CD14-positive monocyte (primary cell): Measurements from ENCODE around the gene HSPB2. TPM values are rescaled to one million over a fixed set of nuclear protein-coding genes. Genes with fewer than 3 reads are reported as not detected.
A peak's percentile ranks its signal among the peaks of the same experiment; 100 is the strongest.

ENCODE experiments used
- DNase-seq, 3 donors: peaks; one replicate each; pipeline ENCODE4 v3.0.0-alpha.2; 2011 to 2022
- H2AFZ ChIP-seq: 2 replicates; pipeline ENCODE4 v1.6.0; 2012; ENCODE audit warnings: mild to moderate bottlenecking, low read depth, low read length, inconsistent platforms; ENCODE audit not compliant: insufficient read depth, poor library complexity, severe bottlenecking
- H3K27ac ChIP-seq, 2 donors: 1 replicate in 1 of 2; 2 replicates in 1 of 2; pipeline ENCODE4 v1.5.1; 2012 to 2013; ENCODE audit warnings: low read length in 2 of 2, control low read depth in 1 of 2, inconsistent platforms in 1 of 2, low read depth in 1 of 2, mild to moderate bottlenecking in 1 of 2
- H3K27me3 ChIP-seq, 2 donors: one replicate each; pipeline versions ENCODE4 v1.6.0 to v1.6.1; 2011 to 2013; ENCODE audit warnings: low read length in 2 of 2; ENCODE audit not compliant: control insufficient read depth in 2 of 2, insufficient read depth in 2 of 2
- H3K36me3 ChIP-seq, 2 donors: replicated peaks in 1 of 2; 1 replicate in 1 of 2; 2 replicates in 1 of 2; pipeline versions ENCODE4 v1.5.1 to v1.6.1; 2012 to 2013; ENCODE audit warnings: low read length in 2 of 2, control low read depth in 1 of 2, inconsistent platforms in 1 of 2, mild to moderate bottlenecking in 1 of 2; ENCODE audit not compliant: insufficient read depth in 2 of 2, control insufficient read depth in 1 of 2
- H3K4me1 ChIP-seq, 2 donors: 1 replicate in 1 of 2; 2 replicates in 1 of 2; pipeline versions ENCODE4 v1.5.1 to v1.6.1; 2012 to 2013; ENCODE audit warnings: low read length in 2 of 2, control low read depth in 1 of 2, inconsistent platforms in 1 of 2, mild to moderate bottlenecking in 1 of 2, moderate library complexity in 1 of 2; ENCODE audit not compliant: insufficient read depth in 2 of 2, control insufficient read depth in 1 of 2
- H3K4me2 ChIP-seq: replicated peaks from 2 replicates; pipeline ENCODE3; 2012; ENCODE audit warnings: low read length, moderate library complexity, mild to moderate bottlenecking; ENCODE audit not compliant: poor library complexity, severe bottlenecking; ENCODE audit errors: extremely low read depth
- H3K4me3 ChIP-seq, 3 experiments: fragments of 200-600 bp in 1 of 3; sonication (generic) in 1 of 3; replicated peaks in 1 of 3; 1 replicate in 2 of 3; 2 replicates in 1 of 3; pipeline ENCODE4 v1.5.1; 2011 to 2013; ENCODE audit warnings: low read length in 3 of 3, mild to moderate bottlenecking in 3 of 3, control low read depth in 2 of 3, low read depth in 2 of 3, inconsistent platforms in 1 of 3, moderate library complexity in 1 of 3
- H3K79me2 ChIP-seq: 2 replicates; pipeline ENCODE4 v1.6.0; 2012; ENCODE audit warnings: mild to moderate bottlenecking, control low read depth, inconsistent platforms, low read length, moderate library complexity; ENCODE audit not compliant: insufficient read depth
- H3K9ac ChIP-seq: 2 replicates; pipeline ENCODE4 v1.6.0; 2017; ENCODE audit warnings: low read length, mild to moderate bottlenecking; ENCODE audit not compliant: insufficient read depth, poor library complexity, severe bottlenecking
- H3K9me3 ChIP-seq, 2 donors: replicated peaks in 1 of 2; 1 replicate in 1 of 2; 2 replicates in 1 of 2; pipeline versions ENCODE4 v1.5.1 to v1.6.1; 2012 to 2013; ENCODE audit warnings: low read length in 2 of 2, control low read depth in 1 of 2; ENCODE audit not compliant: control insufficient read depth in 1 of 2, insufficient read depth in 1 of 2
- H4K20me1 ChIP-seq: 2 replicates; pipeline ENCODE4 v1.6.0; 2012; ENCODE audit warnings: mild to moderate bottlenecking, low read length, control low read depth, moderate library complexity; ENCODE audit not compliant: insufficient read depth
- H3K27ac Mint-ChIP-seq, 7 donors: one replicate each; pipeline ENCODE4 v1.8.0; 2020; ENCODE audit warnings: mild to moderate bottlenecking in 7 of 7, mixed read lengths in 7 of 7, moderate library complexity in 6 of 7, inconsistent platforms in 2 of 7
- H3K27me3 Mint-ChIP-seq, 3 donors: one replicate each; pipeline ENCODE4 v1.8.0; 2021 to 2022; ENCODE audit warnings: low read depth in 3 of 3, mild to moderate bottlenecking in 3 of 3, mixed read lengths in 3 of 3, moderate library complexity in 3 of 3, inconsistent platforms in 1 of 3
- H3K36me3 Mint-ChIP-seq, 2 donors: one replicate each; pipeline ENCODE4 v1.8.0; 2020; ENCODE audit warnings: mixed read lengths in 2 of 2, inconsistent platforms in 1 of 2, mild to moderate bottlenecking in 1 of 2
- H3K4me1 Mint-ChIP-seq: one replicate; pipeline ENCODE4 v1.8.0; 2020; ENCODE audit warnings: mild to moderate bottlenecking, mixed read lengths
- H3K4me3 Mint-ChIP-seq, 2 donors: one replicate each; pipeline ENCODE4 v1.8.0; 2020; ENCODE audit warnings: mild to moderate bottlenecking in 2 of 2, mixed read lengths in 2 of 2, moderate library complexity in 1 of 2
- H3K9me3 Mint-ChIP-seq, 7 donors: one replicate each; pipeline ENCODE4 v1.8.0; 2020 to 2022; ENCODE audit warnings: mixed read lengths in 7 of 7, mild to moderate bottlenecking in 6 of 7, moderate library complexity in 6 of 7, inconsistent platforms in 2 of 7
- CTCF ChIP-seq: fragments of 200-600 bp; IDR thresholded peaks from one replicate; pipeline ENCODE4 v1.8.0; 2022; ENCODE audit warnings: antibody characterized with exemption, mild to moderate bottlenecking
- WGBS: methylation state at CpG from one replicate; pipeline ENCODE4 v1.1.5; 2013; ENCODE audit warnings: missing lambda C conversion rate; ENCODE audit not compliant: insufficient coverage; 5-methylcytosine and 5-hydroxymethylcytosine counted together
- intact Hi-C, 2 donors: fragments of 100-400 bp; cut with micrococcal nuclease; formaldehyde crosslinking; loops; one replicate each; pipeline versions ENCODE4 v1.15.0 to v1.15.1; 2023
- polyA plus RNA-seq, 3 donors: library from polyadenylated mRNA; depleted of rRNA in 1 of 3; unstranded in 2 of 3; stranded (reverse) in 1 of 3; fragments of 300-500 nt in 2 of 3; fragments of >200 nt in 1 of 3; fragmentation: Illumina TruSeq in 2 of 3; gene quantifications; 1 replicate in 2 of 3; 2 replicates in 1 of 3; pipeline ENCODE4 v1.2.3, GENCODE V29; 2012 to 2021

Gene HSPB2
- polyA plus RNA-seq, 3 donors, result not detected

DNA sequence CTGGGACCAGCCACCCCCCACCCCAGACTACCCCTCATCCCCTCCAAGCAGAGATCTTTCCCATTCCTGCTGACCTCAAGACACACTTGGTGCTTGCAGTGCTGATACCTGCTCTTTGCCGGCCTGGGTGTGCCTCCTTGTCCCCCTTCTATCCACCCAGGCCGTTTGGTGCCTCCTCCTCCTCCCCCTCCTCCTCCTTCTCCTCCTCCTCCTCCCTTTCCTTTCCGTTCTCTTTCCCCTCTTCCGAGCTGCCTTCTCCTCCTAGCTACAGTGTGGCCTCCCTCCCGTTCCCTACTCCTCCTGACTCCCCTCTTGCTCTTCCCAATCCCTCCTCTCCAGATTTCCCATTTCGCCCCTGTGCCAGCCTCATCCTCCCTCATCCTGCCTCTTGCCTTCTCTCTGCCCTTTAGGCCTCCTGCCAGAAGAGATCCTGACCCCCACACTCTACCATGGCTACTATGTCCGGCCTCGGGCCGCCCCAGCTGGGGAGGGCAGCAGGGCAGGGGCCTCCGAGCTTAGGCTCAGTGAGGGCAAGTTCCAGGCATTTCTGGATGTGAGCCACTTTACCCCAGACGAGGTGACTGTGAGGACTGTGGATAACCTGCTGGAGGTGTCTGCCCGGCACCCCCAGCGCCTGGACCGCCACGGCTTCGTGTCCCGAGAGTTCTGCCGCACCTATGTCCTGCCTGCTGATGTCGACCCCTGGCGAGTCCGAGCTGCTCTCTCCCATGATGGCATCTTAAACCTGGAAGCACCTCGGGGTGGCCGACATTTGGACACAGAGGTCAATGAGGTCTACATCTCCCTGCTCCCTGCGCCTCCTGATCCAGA lies 712 bp downstream of the HSPB2 start:
- no peak overlapping the region for H2AFZ ChIP-seq
- H4K20me1 ChIP-seq, result no peaks in the 10 kb centered on the region
- H3K4me3 Mint-ChIP-seq, result peak overlapping the region in 1 of 2 donors; percentile 64
- H3K36me3 ChIP-seq, result no peaks in the 10 kb centered on the region
- H3K27me3 ChIP-seq, result peaks cover 13 to 43% of the 10 kb centered on the region in 2 donors
- no peak overlapping the region for H3K4me3 ChIP-seq
- no peaks in the 10 kb centered on the region for H3K4me1 Mint-ChIP-seq
- no peak overlapping the region for H3K4me2 ChIP-seq
- H3K79me2 ChIP-seq, result no peaks in the 10 kb centered on the region
- no peak overlapping the region for H3K27ac ChIP-seq
- no peaks in the 10 kb centered on the region for H3K9me3 ChIP-seq
- peaks cover 47 to 63% (median 50%) of the 10 kb centered on the region in 3 donors for H3K27me3 Mint-ChIP-seq
- H3K9ac ChIP-seq, result no peak overlapping the region
- no peak for TF ChIP-seq CTCF
- no peaks in the 10 kb centered on the region for H3K4me1 ChIP-seq
- peaks cover 0 to 2% (median 0%) of the 10 kb centered on the region in 7 donors for H3K9me3 Mint-ChIP-seq
- no peak for DNase-seq
- intact Hi-C loops, result no loop called here
- 82% methylated on average over 18 of the region's 24 CpGs for WGBS
- no peaks in the 10 kb centered on the region for H3K36me3 Mint-ChIP-seq
- no peak overlapping the region for H3K27ac Mint-ChIP-seq

- Mint-ChIP-seq H3K27ac (no peak overlapping the region), H3K4me3 (no peak overlapping the region), H3K4me1 (peaks cover 5% of the 10 kb centered on the region), H3K9me3 (peaks cover 0 to 2% (median 0%) of the 10 kb centered on the region in 7 donors), H3K36me3 (no peaks in the 10 kb centered on the region), H3K27me3 (peaks cover 50 to 63% (median 51%) of the 10 kb centered on the region in 3 donors)
- no peak for DNase-seq
- Histone ChIP-seq H3K4me2 (no peak overlapping the region), H3K9me3 (no peaks in the 10 kb centered on the region), H3K27me3 (peaks cover 13 to 43% of the 10 kb centered on the region in 2 donors), H3K9ac (no peak overlapping the region), H3K36me3 (no peaks in the 10 kb centered on the region), H3K27ac (no peak overlapping the region), H3K4me3 (no peak overlapping the region), H4K20me1 (no peaks in the 10 kb centered on the region), H3K79me2 (no peaks in the 10 kb centered on the region), H3K4me1 (peaks cover 0 to 5% of the 10 kb centered on the region in 2 donors), H2AFZ (no peak overlapping the region)
- TF ChIP-seq CTCF, result no peak
- intact Hi-C loops, result no loop called here
- WGBS, result 75% methylated on average over 1 of the region's 4 CpGs
Observed at GRCh38 chr11:111913997-111914396, 1.5 kb downstream of the HSPB2 start.
